GM20431 (cell line): ENCODE results near the gene DNAJA4.

Experiments
- in situ Hi-C: fragments of 300-500 bp; cut with MseI, MboI; formaldehyde crosslinking; loops from one replicate; pipeline ENCODE4 v1.15.0; 2020; ENCODE audit warnings: low sequenced_read_pairs; ENCODE audit not compliant: unreplicated experiment

The DNAJA4 gene

GRCh38 chr15:78308422-78309032, 44.2 kb downstream of the DNAJA4 start:
- in situ Hi-C loops: loop anchor here (25.0 kb wide), 1 partner anchor 404 kb away; no protein-coding TSS in a partner anchor

- in situ Hi-C loops: loop anchor here (10.0 to 25.0 kb wide), 2 partner anchors 104 to 401 kb away; no protein-coding TSS in a partner anchor
Observed at GRCh38 chr15:78311292-78311691, 46.9 kb downstream of the DNAJA4 start.

- in situ Hi-C loops: loop anchor here (10.0 to 25.0 kb wide), 2 partner anchors 102 to 400 kb away; no protein-coding TSS in a partner anchor
Observed at GRCh38 chr15:78312536-78312935, 48.2 kb downstream of the DNAJA4 start.

GRCh38 chr15:78312957-78313356, 48.6 kb downstream of the DNAJA4 start:
- in situ Hi-C loops: loop anchor here (10.0 to 25.0 kb wide), 2 partner anchors 102 to 399 kb away; no protein-coding TSS in a partner anchor

- in situ Hi-C loops: loop anchor here (10.0 to 25.0 kb wide), 2 partner anchors 101 to 399 kb away; no protein-coding TSS in a partner anchor
Observed at GRCh38 chr15:78313383-78313782, 49.0 kb downstream of the DNAJA4 start.

GRCh38 chr15:78314181-78314581, 49.8 kb downstream of the DNAJA4 start:
- in situ Hi-C loops: loop anchor here (10.0 to 25.0 kb wide), 2 partner anchors 101 to 398 kb away; no protein-coding TSS in a partner anchor

GRCh38 chr15:78315686-78316282, 51.4 kb downstream of the DNAJA4 start:
- in situ Hi-C loops: loop anchor here (10.0 to 25.0 kb wide), 2 partner anchors 99 to 397 kb away; no protein-coding TSS in a partner anchor

GRCh38 chr15:78316283-78317083, 52.1 kb downstream of the DNAJA4 start:
- in situ Hi-C loops: loop anchor here (10.0 to 25.0 kb wide), 2 partner anchors 98 to 396 kb away; no protein-coding TSS in a partner anchor

- in situ Hi-C loops: loop anchor here (10.0 to 25.0 kb wide), 2 partner anchors 98 to 395 kb away; no protein-coding TSS in a partner anchor
Observed at GRCh38 chr15:78317145-78317836, 52.9 kb downstream of the DNAJA4 start.

GRCh38 chr15:78319588-78319987, 55.2 kb downstream of the DNAJA4 start:
- in situ Hi-C loops: loop anchor here (10.0 to 25.0 kb wide), 2 partner anchors 95 to 393 kb away; no protein-coding TSS in a partner anchor

GRCh38 chr15:78320183-78320582, 55.8 kb downstream of the DNAJA4 start:
- in situ Hi-C loops: loop anchor here (25.0 kb wide), 1 partner anchor 392 kb away; no protein-coding TSS in a partner anchor

GRCh38 chr15:78321041-78321570, 56.7 kb downstream of the DNAJA4 start:
- in situ Hi-C loops: loop anchor here (25.0 kb wide), 1 partner anchor 391 kb away; no protein-coding TSS in a partner anchor

- in situ Hi-C loops: loop anchor here (25.0 kb wide), 1 partner anchor 391 kb away; no protein-coding TSS in a partner anchor
Observed at GRCh38 chr15:78321786-78322185, 57.4 kb downstream of the DNAJA4 start.

- in situ Hi-C loops: loop anchor here (25.0 kb wide), 1 partner anchor 390 kb away; no protein-coding TSS in a partner anchor
Observed at GRCh38 chr15:78322243-78322642, 57.9 kb downstream of the DNAJA4 start.

- in situ Hi-C loops: loop anchor here (25.0 kb wide), 1 partner anchor 389 kb away; no protein-coding TSS in a partner anchor
Observed at GRCh38 chr15:78322724-78323521, 58.6 kb downstream of the DNAJA4 start.

GRCh38 chr15:78323693-78324092, 59.3 kb downstream of the DNAJA4 start:
- in situ Hi-C loops: loop anchor here (25.0 kb wide), 1 partner anchor 389 kb away; no protein-coding TSS in a partner anchor

- in situ Hi-C loops: loop anchor here (25.0 kb wide), 1 partner anchor 388 kb away; no protein-coding TSS in a partner anchor
Observed at GRCh38 chr15:78324144-78324543, 59.8 kb downstream of the DNAJA4 start.
